SH-SY5Y (cell line): ENCODE data around the gene EFCAB11.

Experiments used
- GATA2 ChIP-seq: IDR thresholded peaks from 2 replicates; pipeline ENCODE4 v1.6.1; 2011; ENCODE audit warnings: mild to moderate bottlenecking, low read depth, low read length
- GATA3 ChIP-seq: IDR thresholded peaks from 2 replicates; pipeline ENCODE4 v1.6.1; 2011; ENCODE audit warnings: low read depth, mild to moderate bottlenecking, low read length, moderate library complexity

EFCAB11 gene

DNA sequence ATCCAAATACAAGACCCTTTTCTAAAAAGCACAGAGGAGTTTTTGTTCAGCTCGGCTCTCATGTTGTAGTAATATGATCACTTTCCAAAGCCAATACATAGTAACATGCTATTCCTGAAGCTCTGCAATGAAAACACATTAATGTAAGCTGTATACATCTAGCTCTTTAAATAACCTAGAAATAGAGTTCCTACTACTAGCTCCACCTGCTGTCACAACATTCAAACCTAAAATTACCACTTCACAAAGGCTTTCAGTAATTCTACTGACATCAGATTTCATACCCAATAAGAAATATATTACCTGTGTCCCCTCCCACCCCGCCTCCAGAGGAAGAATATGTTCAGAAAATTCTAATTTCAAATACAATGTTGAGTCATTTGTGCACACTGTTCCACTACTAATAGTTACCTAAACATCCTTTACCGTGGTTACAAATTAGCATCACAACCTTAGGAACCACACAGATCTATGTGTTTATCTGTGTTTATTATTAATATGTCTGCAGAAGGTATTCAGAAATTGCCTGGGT is 17.8 kb downstream of the EFCAB11 start:
- TF ChIP-seq GATA2 (no peak), GATA3 (no peak)

DNA sequence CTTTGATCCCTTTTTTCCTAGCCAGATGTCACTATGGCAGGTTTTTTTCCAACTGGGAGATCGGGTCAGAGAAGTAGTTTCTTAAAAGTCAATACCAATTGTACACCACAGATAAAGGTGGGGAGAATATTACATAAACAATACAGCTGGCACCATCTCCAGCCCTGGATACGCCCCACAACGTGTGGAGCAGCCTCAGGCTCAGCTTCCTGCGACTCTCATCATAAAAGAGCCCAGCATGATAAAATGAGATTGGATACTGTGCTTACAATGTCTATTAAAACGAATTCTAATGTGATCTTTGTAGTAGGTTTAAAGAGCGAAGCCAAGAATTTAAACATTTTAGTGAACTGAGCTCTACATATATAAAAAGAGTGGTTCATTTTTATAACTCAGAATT is 21.5 kb downstream of the EFCAB11 start:
- no peak for TF ChIP-seq GATA2
- TF ChIP-seq GATA3: no peak

DNA sequence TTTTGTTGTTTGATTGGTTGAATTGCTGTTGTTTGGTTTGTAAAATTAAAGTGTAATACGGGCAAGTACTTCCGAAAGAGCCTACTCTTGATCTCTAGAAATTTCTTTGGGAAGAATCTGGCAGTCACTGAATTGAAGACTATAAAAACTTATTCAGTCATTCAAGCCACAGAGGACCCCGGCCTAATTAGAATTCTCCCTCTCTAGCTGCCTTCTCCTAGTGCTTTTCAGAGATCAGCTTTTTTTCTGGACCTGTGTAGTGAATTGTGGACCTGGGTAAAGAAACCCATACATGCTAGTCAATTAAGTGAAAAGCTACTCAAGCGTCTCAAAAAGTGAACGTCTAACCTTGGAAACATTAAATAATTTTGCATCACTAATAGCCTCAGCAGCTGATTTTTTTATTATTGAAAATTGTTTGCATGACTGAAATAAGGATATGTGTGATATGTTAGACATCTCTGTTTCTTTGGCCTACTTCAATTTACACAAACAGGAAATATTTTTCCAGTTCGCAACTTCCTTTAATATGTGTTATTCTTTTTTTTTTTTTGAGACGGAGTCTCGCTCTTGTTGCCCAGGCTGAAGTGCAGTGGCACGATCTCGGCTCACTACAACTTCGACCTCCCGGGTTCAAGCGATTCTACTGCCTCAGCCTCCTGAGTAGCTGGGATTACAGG is 27.2 kb downstream of the EFCAB11 start:
- no peak for TF ChIP-seq GATA3
- no peak for TF ChIP-seq GATA2

DNA sequence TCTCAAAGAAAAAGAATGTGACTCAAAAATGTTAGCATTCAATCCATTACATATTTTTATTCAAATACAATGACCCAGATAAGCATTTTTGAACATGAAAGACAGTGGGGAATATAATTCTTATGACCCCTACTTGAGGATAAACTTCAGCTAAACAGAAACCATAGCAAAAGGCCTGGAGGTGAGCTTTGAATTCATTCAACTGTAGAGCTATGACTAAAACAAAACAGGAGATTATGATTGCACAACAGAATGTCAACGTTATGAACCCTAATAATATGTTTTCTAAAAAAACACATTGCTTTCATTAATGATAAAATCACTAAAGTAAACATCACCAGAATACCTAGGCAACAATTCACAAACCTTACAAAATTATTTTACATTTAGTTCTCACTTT is 27.8 kb downstream of the EFCAB11 start:
- TF ChIP-seq GATA2 (no peak), GATA3 (no peak)

DNA sequence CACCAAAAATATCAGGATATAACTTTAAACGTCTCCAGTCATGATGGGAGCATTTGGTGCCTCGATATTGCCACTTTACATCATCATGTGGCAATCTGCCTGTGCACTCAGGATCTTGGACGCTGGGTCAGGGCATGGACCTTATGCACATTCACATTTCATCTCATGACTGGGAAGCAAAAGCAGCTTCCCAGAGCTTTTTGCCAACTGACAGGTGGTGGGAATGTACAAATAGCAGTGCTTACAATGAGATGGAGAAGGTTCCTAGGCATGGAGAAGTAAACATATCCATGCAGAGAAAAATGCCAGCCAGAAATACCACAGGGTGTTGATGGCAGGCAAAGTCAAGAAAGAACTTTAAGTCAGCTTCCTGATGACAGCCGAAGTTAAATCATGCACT is 30.3 kb downstream of the EFCAB11 start:
- TF ChIP-seq GATA3: no peak
- no peak for TF ChIP-seq GATA2

DNA sequence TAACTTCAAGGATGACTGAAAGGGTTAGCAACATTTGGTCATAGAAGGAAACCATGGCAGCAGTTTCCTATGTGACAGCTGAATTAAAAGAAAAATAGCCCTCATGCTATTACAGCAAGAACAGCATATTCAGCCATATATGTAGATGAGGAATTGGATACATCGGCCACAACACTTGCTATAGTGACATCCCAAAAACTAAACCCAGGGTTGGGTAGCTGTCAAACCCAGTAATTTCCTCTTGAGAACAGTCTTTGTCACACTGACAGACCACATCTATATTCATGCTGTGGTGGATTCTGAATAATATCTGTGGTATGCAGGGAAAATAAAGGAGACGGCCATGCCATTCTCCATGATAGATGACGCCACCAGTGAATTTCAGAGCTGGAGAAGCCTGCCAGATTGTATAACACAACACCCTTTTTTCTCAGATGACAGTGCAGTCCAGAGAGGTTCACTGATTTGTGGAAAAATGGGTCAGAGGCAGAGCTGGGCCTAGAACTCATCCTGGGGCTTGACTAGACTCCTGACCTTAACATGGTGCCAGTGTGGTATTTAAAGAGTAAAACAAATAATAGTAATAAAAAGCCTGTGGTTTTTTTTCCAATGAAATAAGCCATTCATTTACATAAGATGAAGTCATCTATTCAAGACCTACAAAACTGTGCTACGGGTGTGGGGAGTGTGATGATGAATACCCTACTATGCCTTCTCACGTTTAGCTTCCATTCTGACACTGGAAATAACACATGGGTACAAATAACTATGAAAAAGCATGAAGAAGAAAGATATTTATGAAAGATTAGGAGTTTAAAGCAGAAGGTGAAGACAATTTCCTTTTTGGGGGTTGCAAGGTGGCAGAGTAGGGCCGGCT is 32.3 kb downstream of the EFCAB11 start:
- TF ChIP-seq GATA2 (no peak), GATA3 (no peak)

DNA sequence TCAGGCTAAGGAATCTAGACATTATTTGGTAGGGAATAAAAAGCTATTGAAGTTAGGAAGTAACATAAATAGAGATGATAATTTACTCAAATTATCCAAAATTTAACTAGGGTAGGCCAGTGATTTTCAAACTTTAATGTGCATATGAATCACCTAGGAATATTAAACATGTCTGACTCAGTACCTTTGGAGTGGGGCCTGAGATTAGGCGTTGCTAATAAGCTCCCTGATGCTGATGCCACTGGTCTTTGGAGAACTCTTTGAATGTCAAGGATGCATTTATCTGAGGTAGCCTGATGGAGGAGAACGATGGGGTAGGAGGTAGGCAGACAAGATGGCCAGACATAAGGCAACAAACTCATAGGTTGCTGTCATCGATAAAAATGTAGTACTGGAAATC is 33.2 kb downstream of the EFCAB11 start:
- TF ChIP-seq GATA2 (no peak), GATA3 (no peak)

DNA sequence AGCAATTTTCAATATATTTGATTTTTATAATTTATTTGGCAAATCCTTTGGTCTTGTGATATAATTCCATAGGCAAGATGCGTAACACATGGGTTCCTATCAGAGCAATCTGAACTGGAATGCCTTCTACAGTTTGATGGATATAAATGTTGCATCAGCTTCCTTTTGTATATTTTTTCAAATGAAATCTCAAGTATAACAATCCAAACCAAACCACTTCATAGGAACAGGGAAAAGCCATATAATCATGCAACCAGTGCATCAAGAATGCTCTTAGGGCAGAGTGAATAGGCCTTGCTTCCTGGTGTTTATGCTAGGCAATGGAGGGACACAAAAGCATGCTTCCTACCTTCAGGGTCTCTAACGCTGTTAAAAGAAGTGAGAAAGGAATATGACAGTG is 34.5 kb downstream of the EFCAB11 start:
- TF ChIP-seq GATA3 (no peak), GATA2 (no peak)

DNA sequence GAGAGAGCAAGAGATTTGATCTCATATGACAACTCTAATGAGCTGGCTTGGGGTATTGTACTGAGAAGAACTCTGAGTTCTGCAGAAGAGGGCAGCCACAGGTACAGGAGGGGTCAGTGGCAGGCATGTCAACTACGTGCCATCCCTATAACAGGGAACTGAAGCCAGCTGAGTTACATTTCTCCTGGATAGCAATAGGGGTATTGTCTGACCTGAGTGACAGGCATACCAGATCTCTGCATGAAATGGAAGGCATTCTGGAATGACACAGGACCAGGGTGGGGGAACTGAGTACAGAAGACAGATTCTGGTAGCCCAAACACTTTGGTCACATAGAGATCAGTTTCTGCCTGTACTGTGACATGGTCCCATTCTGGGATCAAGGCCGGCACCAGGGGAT is 35.8 kb downstream of the EFCAB11 start:
- TF ChIP-seq GATA3: no peak
- no peak for TF ChIP-seq GATA2

DNA sequence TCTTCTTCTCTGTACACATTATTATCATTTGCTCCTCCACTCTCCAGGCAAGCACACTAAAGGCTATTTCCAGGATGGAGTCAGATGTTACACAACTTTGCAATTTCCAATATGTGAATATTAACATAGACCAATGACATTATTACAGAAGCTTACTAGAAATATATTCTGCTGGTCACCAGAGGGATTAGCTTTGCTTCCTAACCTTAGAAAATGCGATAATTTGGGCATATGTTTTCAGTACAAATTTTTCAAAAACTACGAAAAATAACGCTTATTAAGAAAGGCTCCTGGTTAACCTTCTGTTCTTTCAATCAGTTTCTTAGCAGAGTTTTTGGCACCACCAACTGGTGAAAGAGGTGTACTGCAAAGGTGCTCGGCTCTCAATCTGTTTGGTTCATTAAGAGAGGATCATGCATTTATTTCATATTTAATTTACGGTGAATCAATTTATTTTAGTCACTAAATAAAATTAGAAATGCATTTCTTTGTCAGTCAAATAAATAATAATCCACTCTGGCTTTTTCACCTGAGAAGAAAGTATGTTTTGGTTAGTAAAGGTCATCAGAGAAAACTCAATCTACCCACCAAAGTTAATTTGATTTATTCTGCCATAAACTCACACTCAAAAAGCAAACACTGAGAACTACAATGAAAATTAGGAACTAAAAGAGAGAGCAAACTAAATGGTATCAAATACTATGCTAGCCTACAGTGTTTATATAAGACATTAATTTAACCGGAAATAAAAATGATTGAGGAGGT is 39.2 kb downstream of the EFCAB11 start:
- no peak for TF ChIP-seq GATA3
- TF ChIP-seq GATA2: no peak

DNA sequence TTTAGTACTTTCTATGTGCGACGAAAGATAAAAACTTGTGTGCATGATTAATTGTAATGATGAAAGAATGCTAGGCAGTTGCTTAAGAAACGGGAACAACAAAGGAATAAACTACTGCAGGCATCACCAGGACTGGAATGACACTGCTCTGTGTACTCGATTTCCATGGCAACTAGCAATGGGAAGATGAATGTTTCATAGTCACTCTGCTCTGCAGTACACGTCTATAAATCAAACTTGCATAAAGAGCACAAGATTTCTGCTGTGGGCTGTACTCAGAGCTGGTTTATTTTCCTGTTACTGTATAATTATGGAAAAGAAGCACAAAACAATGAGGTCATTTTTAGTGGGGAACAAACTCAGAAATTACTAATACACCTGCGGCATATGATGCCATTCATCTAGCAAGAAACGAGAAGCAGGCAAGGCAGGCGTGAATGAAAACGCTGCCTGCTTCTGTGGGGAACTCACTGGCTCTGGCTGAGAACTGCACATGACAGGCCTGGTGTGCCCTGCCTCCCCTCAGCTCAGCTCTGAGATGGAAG is 41.8 kb downstream of the EFCAB11 start:
- no peak for TF ChIP-seq GATA2
- TF ChIP-seq GATA3: no peak

DNA sequence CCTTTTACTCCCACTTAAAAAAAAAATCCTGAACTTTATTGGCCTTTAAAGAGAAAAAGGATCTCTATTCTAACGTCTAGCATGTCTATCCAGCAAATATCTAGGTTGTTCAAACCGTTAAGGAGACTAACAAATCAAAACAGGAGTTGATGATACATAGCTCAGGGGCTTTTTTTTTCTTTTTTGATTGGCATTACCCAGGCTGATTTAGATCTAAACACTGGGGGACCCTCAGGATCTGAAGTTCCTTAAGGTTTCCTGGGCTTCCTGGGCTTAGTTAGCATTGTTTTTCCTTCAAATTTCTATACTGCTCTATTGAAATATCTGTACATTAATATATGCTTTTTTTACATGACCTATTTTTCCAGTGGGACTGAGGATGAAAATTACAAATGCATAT is 42.3 kb downstream of the EFCAB11 start:
- TF ChIP-seq GATA3: no peak
- no peak for TF ChIP-seq GATA2

DNA sequence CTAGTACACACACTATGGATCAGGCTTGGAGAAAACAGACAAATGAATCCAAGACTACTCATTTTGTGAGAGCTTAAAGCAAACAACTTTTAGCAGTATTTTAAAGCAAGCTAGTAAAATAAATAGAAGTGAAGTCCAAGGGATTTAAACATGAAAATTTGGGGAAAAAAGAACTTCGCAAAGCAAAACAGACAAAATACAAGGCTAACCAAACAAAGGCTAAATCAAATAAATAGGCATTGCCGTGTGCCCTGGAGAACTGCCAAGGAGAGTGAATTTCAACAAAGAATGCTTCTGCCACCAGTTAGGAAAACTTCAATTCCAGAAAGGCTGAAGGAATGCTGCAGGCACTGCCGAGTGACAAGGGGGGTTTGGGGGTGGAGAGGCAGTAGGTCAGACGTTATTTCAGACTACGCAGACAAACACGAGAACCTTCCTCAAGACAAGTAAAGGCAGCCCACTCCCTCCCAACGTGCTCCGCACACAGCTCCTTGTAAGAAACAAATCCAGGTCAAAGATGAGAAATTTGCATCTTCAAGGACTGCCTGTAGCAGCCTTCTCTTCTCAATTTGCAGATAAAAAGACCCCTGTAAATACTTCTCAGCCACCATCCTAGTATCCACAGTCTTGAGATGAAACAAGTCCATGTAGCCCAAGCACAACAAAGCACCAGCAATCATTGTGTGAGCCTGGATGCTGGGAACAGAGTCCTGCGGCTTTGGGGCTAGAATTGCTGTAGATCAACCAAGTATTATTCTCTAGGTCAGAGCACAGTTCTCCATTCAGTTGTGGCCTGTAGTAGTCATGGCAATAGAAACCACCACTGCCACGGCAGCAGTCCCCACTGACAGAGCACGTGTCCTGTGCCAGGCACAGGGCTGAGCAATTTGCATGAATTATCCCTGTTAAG is 43.3 kb downstream of the EFCAB11 start:
- no peak for TF ChIP-seq GATA3
- TF ChIP-seq GATA2: no peak
